Stimulated activated CD8-positive, alpha-beta memory T cell treated with anti-CD3 and anti-CD28 coated beads, Interleukin-15, amount 100 ng/mL, for 24 hours (primary cell): ENCODE data around the gene CALCB.
"Not testable (repeated sequence)": the region's sequence is repeated elsewhere in the genome, so short reads cannot be mapped to it uniquely, and the experiment has no call there.

ENCODE experiments used
- DNase-seq: peaks from one replicate; pipeline ENCODE4 v3.0.0-alpha.2; 2020; ENCODE audit warnings: low read depth

CALCB gene, protein sequence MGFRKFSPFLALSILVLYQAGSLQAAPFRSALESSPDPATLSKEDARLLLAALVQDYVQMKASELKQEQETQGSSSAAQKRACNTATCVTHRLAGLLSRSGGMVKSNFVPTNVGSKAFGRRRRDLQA

DNA sequence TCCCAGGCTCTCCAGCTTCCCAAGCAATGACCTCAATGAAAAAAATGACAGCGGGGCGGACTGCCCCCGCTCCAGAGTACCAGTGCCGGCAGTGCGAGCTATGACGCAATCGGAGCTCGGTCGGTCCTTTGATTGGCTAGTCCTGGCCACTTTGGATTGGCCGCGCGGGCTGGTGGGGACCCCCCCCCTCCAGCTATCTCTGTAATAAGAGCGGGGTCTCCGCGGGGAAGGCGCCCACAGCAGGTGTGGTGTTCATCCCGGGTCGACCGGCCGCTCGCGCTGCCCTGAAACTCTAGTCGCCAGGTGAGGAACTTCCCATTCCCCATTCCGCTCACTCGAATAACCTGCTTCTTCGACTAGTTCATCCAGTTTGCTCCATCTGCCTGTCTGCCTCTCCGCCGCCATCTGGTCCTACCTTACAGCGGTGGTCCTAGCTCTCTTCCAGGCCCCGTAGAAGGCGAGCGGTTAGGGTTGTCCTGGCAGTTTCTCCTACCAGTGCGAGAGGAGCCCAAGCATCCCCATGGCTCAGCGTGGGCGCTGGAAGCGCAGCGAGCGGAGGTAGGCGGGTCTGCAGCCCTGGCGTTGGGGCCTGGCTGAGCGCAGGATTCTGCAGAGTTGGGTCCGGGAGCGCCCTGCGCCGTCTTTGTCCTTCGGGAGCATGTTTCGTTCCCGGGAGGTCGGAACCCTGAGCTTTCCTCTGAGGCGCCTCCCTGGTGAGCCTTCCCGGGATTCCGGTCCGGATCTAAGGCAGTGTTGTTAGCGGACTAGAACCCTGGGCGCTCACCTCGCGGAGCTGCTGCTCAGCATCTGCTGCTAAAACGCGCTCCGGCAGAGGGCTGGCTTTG, at the start of gene CALCB:
TSS of gene CALCB (plus strand) at position 233 of the 845 bp plus-strand sequence. CDS start 1,126 bp downstream, outside the sequence.
- no peak for DNase-seq

DNA sequence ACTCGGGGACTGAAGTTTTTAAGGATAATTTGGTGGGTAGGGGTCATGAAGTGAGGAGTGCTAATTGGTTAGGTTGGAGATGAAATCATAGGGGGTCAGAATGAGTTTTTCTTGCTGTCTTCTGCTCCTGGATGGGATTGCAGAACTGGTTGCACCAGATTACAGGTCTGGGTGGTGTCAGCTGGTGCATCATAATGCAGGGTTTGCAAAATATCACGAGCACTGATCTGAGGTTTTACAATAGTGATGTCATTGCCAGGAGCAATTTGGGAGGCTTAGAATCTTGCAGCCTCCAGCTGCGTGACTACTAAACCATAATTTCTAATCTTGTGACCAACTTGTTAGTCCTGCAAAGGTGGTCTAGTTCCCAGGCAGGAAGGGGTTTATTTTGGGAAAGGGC, 46.4 kb upstream of the CALCB start:
- DNase-seq = no peak

DNA sequence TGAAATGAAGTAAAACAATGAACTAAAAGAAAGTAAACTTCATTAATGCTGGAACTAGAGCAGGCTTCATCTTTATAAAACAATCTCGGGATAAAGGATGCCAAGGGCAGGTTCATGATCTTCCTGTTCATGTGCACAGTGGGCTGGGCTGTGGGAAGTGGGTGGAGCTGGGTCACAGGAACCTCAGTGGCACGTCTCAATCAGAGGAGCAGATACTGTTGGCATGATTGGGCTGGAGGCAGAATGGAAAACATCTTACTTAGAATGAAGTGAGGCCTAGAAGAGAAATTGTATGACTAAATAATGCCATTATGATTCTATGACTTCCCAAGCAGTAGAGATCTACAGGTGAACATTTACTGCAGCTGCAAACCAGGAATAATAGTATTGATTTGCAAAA, 45.4 kb upstream of the CALCB start:
- DNase-seq = no peak

DNA sequence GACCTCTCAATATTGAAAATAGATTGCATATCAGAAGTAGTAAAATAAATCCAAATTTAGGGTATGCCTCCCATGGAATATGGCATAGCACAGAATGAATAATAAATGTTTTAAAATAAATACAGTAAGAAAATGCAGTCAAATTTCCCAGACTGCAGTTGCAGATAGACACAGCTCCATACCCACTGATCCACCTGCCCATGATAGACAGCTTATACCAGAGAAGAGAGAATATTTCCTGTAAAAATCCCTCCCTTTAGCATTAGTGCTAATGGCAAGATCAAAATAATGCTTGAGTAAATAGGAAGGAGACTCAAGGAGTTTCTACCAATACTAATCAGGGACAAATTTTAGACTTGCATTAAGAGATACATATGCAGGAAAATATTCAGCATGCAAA, 45.0 kb upstream of the CALCB start:
- DNase-seq = no peak

DNA sequence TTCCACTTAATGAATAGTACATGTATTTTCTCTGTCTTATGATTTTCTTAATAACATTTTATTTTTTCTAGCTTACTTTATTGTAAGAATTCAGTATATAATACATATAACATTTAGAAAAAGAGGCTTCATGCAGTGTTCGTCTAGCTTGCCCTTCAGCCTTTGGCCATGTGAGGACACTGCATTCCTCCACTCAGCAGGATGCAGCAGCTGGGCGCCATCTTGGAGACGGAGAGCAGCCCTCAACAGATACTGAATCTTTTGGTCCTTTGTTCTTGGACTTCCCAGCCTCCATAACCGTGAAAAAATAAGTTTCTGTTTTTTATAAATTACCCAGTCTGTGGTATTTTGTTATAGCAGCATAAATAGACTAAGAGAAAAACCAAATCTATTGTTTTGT, 41.4 kb upstream of the CALCB start:
- not testable (repeated sequence) for DNase-seq

DNA sequence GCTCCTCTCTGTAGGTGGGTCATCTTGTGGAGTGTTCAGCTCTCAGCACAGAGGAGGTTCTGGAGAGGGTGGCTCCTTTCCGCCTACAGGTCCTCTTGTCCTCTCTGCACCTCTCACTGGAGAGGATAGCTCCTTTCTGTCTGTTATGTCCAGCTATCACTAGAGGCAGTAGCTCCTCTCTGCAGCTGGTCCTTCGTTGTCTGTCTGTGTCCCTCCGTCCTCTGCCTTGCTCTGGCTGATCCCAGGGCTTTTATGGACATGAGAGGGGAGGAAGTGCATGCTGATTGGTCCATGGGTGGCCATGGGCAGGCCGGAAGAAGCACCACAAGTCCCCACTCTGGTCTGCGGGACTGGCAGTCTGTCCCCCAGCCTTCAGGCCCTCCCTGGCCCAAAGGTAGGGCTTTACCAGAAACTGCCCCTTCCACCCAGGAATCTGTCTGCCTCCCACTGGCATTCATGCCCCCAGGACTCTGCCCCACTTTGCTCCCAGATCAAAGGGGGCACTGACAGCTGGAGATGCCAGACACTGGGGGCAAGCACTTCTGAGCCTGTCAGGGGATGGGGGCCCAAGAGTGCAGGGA, 38.6 kb upstream of the CALCB start:
- no peak for DNase-seq

DNA sequence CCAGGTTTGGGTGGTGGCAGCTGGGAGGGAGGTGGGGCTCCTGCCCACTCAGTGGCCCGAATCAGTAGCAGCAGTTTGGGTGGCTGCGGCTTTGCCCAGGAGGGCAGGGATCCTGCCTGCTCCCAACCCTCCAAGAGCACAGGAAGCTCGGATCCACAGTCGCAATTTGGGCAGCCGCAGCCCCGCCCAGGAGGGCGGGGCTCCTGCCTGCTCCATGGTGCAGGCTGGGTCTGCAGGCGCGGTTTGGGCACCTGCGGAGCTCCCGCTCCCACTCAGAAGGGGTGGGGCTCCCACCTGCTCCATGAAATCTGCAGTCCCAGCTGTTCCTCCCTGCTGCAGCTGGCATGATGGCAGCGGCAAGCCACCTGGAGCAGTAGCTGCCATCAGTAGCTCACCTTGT, 38.1 kb upstream of the CALCB start:
- DNase-seq = no peak

DNA sequence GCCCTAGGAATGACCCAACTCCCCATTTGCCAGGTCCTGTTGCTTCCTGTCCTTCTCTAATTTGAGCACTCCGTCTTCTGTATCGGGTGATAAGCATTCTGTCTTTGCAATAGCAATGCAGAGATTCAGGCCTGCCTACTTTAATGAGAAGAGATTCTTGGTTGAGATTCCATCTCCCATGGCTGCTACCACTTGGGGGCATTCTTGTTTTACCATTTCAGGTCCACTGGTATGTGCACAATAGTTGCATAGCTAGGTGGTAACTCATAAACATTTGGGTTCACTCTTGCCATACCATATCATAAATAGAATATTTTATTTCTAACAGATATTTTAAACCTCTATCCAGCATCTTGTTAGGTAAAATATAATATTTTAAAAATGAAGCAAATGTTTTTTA, 34.4 kb upstream of the CALCB start:
- no peak for DNase-seq

DNA sequence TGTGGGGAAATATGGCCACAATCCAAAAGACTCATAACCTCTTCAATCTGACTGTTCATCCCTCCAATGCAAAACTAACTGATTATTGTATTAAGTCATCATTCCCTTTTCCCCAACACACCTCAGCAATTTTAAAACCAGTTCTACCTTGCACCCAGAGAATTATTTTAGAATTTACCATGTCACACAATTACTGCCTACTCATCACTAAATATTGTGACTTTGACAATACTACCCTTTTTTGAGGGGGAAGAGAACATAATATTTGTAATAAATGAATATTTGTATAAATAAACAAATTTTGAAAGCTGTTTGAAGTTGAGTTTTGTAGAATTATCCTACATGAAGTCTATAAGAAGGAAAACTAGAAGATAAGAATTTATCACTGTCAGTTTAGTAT, 28.2 kb upstream of the CALCB start:
- DNase-seq = no peak

DNA sequence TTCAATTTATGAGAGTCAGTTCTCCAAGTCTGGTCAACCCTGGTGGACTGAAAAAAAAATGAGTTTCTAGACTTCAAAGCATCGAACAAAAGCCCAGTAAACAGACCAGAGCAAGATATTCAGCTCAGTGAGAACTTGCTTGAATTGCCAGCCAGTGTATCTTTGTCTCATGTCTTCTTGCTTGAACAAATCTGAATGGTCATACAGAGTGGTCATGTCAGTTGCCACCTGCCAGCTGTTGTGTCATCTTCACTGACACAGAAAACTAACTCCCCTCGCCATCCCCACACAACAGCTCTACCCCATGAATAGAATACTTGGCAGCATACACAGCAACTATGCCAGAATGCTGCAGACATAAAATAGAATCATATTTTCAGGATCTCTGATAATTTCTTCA, 27.5 kb upstream of the CALCB start:
- DNase-seq = no peak

DNA sequence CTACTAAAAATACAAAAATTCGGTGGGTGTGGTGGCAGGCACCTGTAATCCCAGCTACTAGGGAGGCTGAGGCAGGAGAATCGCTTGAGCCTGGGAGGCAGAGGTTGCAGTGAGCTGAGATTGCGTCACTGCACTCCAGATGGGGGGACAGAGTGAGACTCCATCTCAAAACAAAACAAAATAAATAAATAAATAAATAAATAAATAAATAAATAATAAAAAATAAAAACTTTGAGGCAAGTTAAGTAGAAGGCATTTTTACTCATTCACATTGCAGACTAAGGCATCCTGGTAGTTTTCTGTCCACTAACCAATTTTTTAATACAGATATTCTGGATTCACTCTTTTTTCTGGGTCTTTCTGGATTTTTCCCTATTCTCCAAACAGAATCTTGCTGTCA, 26.7 kb upstream of the CALCB start:
- not testable (repeated sequence) for DNase-seq

DNA sequence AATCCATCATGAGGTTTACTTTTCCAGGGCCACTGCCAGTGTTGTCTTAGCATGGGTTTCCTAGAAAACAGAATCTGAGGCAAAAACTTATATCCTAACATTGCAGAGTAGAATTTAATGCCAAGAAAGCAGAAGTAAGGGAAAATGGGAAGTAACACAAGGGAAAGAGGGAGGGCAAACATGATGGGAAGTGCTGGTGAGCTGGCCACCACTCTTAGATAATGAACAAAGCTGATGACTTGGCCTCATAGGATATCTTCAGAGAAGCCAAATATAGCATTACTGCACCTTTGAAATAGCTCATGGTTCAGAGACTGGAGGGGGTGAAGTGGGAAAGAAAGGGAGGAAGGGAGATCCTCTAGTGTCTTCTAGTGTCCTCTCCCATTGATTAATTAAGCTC, 24.8 kb upstream of the CALCB start:
- DNase-seq = no peak

DNA sequence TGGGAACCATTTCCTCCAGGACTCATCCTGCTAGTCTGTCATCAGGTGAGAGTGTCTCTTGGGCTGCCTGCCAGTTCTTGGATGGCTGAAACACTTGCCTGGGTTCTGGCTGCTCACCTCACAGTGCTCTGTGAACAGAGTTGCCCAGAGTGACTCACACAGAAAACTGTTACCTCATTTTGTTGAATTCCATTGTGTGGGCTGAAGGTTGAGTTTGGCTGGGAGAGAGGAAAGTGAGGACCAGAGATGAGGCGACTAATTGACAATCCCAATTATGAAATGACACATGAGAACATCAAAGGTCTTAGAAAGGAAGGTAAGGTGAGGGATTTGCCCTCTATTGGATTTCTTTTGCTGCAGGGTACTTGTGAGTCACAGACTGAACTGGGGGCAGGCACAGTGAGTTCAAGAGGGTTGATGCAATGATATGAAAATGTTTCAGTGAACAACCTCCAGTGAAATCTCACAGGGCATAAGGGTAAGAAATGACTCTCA, 20.2 kb upstream of the CALCB start:
- DNase-seq = no peak

DNA sequence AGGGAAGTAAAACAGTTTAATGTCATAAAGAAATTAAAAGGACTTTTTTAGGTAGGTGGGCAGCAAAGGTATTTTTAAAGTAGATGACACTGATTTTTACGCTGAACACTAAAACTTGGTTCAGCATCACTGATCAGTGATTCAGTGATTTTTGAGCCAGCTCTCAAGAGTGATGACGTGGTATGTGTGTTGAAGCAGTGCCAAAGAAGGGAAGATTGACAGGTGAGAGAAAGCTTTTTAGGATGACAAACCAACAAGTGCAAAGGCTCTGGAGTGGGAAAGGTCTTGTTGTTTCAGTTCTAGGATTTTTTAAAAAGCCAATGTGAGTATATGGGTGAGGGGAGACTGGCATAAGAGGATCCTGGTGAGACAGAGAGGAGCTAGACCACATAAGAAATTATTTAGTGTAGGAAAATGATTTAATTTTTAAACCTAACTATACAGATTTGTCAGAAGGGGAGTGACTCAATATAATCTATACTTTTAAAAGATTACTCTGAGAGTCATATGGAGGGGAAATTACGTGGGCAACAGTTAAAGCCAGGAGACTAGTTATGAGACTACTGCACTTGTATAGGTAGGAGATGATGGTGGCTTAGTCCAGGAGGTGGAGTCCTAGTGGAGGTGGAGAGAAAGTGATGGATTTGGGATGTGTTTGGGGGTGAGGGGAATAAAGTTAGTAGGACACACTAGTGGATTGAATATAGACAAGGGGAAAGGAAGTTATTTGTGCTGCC, 17.6 kb upstream of the CALCB start:
- DNase-seq = no peak

DNA sequence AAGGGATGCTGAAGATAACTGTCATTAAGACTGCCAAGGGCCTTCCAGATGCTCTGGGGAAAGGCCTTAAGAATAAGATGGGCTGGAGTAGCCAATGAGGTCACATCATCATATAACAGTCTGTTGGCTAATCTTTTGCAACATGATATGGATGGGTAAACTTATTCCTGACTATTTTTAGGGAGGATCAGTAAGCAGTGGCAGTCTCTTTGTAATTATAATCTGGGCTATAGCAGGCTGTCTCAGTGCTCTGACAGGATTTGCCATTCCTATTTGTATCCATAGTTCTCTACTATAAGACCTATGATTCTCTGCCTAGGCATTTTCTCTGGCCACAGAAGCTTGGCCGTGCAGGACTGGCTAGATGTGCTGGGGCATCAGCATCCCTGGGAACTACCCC, 16.1 kb upstream of the CALCB start:
- no peak for DNase-seq

DNA sequence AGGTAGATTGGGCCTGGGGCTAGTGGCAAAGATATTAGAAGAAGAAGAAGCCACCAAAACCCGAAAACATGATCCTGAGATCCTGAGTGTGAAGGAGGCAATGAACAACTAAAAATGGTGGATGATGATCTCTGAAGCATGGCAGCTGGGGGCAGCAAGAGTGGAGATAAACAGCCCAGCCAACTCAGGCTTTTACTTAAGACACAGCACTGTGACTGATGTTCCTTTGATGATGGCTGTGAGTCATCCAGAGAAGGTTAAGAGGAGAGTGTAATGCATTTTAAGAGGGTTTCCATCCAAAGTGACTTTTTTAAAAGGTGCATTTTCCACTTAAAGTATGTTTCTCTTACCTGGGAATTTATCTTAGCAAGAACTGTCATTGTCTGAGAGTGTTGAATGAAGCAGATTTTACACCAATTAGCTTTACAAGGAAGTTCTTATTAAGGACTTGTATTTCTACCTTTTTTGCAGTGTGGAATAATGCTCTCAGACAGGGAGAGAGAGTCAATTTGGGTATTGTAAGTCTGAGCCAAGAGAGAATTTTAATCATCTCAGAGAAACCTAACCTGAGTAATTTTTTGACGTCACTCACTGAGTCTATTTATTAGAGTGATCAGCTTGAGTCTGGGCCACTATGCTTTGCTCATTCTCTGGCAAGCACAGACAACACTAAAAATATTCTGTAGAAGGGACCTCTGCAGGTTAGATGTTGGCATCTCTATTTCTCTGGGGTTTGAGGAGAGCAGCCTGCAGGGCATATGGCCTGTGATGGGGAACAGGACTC, 14.1 kb upstream of the CALCB start:
- no peak for DNase-seq

DNA sequence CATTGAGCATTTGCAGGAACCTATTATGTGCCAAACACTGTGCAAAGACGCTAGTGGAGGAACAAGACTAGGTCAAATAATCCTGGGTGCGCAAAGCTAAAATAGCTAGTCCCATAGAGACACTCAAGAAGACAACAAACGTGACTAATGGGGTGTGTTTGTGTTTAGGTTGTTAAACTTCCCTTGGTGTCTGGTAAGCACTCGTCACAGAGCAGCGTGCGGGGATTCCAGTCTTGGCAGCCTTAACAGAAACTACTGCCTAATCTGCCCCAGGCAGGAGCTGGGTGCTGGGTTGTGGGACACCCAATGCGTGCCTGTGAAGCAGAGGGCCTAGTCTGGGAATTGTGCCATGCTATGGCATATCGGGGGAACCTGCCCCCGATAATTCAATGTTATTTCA, 10.8 kb upstream of the CALCB start:
- DNase-seq = no peak

DNA sequence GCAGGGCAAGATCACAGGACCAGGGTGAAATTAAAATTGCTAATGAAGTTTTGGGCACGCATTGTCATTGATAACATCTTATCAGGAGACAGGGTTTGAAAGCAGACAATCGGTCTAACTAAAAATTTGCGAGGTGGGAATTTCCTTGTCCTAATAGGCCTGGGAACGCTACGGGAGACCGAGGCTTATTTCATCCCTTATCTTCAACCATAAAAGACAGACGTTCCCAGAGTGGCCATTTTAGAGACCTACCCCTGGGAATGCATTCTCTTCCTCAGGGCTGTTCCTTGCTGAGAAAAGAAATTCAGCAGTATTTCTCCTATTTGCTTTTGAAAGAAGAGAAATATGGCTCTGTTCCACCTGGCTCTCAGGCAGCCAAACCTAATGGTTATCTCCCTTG, 3.6 kb upstream of the CALCB start:
- DNase-seq = not testable (repeated sequence)

DNA sequence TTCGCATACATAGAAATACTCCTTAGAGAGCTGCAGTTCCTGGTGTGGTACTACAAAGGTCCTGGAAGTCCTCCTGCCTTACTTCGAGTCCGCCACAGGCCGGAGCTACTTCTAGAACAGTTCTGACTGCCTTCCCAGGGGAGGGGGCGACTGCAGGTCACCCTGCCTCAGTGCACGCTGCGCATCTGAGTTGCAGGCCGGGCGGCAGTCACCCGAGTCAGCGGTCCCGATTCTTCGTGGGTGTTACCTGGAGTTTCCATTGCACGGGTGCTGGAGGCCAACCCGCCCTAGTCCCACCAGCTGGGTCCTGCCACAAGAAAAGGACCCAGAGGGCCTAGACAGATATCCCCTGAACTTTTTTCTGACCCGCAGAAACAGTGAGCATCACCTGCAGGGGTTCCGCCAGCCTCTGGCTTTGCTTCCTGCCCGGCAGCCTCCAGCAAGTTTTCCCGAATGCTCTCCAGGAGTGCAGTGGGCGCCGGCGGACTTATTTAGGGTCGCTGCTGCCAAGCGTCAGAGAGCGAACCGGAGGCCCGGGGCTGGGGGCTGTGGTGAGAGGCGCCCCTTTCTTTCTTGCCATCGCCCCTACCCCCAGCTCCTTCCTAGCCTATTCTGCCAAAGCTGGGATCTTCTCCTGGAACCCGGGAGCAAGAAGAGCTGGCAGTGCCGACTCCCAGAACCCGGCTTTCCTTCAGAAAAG, 1.7 kb upstream of the CALCB start:
- DNase-seq = no peak

DNA sequence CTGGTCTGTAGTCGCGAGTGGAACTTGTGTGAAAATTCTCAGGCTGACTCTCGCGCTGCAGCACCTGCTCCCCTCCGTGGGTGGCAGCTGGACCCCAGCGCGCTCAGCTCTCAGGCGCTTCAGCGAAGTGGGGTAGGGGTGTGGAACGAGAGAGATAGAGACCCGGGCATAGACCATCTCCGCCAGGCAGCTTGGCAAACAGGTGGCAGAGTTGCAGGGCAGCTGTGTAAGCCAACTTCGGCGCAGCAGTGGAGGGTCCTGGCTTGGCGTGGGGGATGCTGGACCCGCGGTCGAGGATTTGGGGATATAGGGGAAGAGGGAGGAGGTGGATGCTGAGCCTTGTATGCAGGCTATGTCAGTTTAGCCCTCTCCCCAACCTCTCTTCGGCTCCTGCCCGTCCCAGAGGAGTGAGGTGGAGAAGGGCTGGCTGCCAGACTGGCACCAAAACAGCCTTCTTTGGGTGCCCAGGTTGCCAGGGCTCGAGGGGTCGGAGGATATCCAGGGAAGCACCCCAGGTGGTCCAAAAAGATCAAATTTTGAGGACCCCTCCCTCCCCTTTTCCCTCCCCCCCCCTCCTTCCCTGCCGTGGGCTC, 746 bp upstream of the CALCB start:
- DNase-seq = no peak
